ENCODE results near the gene C3orf18. TPM values are rescaled to one million over a fixed set of nuclear protein-coding genes. Genes with fewer than 3 reads are reported as not detected.

The C3orf18 gene
- polyA plus RNA-seq, 1 donor (not counting 4 experiments of a cell fraction or from before 2014, with no cell fraction given): 1.4 TPM

- no peak for DNase-seq (ENCODE audit: low read depth, low spot score)
- Histone ChIP-seq H3K4me2 (ENCODE audit: control insufficient read depth, extremely low read depth, insufficient read depth, low read depth, low read length) (no peak overlapping the region), H3K79me2 (ENCODE audit: control insufficient read depth, insufficient read depth, low read length) (no peaks in the 10 kb centered on the region), H3K9ac (ENCODE audit: control insufficient read depth, extremely low read depth, insufficient read depth, low read length) (no peak overlapping the region), H2AFZ (ENCODE audit: control insufficient read depth, low read length) (no peak overlapping the region), H3K4me1 (ENCODE audit: control insufficient read depth, extremely low read depth, insufficient read depth, low read length) (peaks cover 5% of the 10 kb centered on the region), H3K27me3 (ENCODE audit: control insufficient read depth, extremely low read depth, insufficient read depth, low read length) (peaks cover 41% of the 10 kb centered on the region), H3K36me3 (ENCODE audit: control insufficient read depth in 2 of 2, extremely low read depth in 1 of 2, insufficient read depth in 2 of 2, low read length in 2 of 2) (no peaks in the 10 kb centered on the region), H3K9me1 (ENCODE audit: control insufficient read depth, extremely low read depth, insufficient read depth, low read length) (no peaks in the 10 kb centered on the region), H3K9me3 (ENCODE audit: control insufficient read depth, low read depth, low read length) (no peaks in the 10 kb centered on the region), H3K27ac (ENCODE audit: control insufficient read depth, insufficient read depth, low read length) (no peak overlapping the region), H4K20me1 (ENCODE audit: control insufficient read depth, extremely low read depth, insufficient read depth, low read length) (no peaks in the 10 kb centered on the region), H3K4me3 (ENCODE audit: control insufficient read depth in 2 of 3, extremely low read depth in 1 of 3, insufficient read depth in 2 of 3, low read depth in 1 of 3, low read length in 3 of 3) (no peak overlapping the region)
- dilution Hi-C loops (cut with MboI; ENCODE audit: extremely low pct_ligation_motif_present, low sequenced_read_pairs): no loop called here
- no peak for TF ChIP-seq CTCF (optimal IDR thresholded peaks at IDR 0.05 in 1 of 3, IDR thresholded peaks at IDR 0.05 in 1 of 3, conservative IDR thresholded peaks at IDR 0.05 in 1 of 3; ENCODE audit: extremely low read depth in 1 of 3, insufficient read depth in 2 of 3, low read length in 3 of 3)
- no peak for TF ChIP-seq EZH2 (IDR thresholded peaks at IDR 0.05; ENCODE audit: low read length)
- FAIRE-seq: no peak
Observed at GRCh38 chr3:50518436-50518835, 49.1 kb downstream of the C3orf18 start.

GRCh38 chr3:50517721-50518206 lies 49.8 kb downstream of the C3orf18 start:
- H3K27me3 ChIP-seq (ENCODE audit: control insufficient read depth, extremely low read depth, insufficient read depth, low read length): peaks cover 42% of the 10 kb centered on the region
- H3K4me1 ChIP-seq (ENCODE audit: control insufficient read depth, extremely low read depth, insufficient read depth, low read length): peaks cover 5% of the 10 kb centered on the region
- no peak overlapping the region for H3K4me3 ChIP-seq (ENCODE audit: control insufficient read depth in 2 of 3, extremely low read depth in 1 of 3, insufficient read depth in 2 of 3, low read depth in 1 of 3, low read length in 3 of 3)
- no peak overlapping the region for H3K4me2 ChIP-seq (ENCODE audit: control insufficient read depth, extremely low read depth, insufficient read depth, low read depth, low read length)
- no peak overlapping the region for H2AFZ ChIP-seq (ENCODE audit: control insufficient read depth, low read length)
- dilution Hi-C loops (cut with MboI; ENCODE audit: extremely low pct_ligation_motif_present, low sequenced_read_pairs): no loop called here
- H3K27ac ChIP-seq (ENCODE audit: control insufficient read depth, insufficient read depth, low read length): no peak overlapping the region
- TF ChIP-seq EZH2 (IDR thresholded peaks at IDR 0.05; ENCODE audit: low read length) (no peak), CTCF (optimal IDR thresholded peaks at IDR 0.05 in 1 of 3, IDR thresholded peaks at IDR 0.05 in 1 of 3, conservative IDR thresholded peaks at IDR 0.05 in 1 of 3; ENCODE audit: extremely low read depth in 1 of 3, insufficient read depth in 2 of 3, low read length in 3 of 3) (no peak)
- H3K9me1 ChIP-seq (ENCODE audit: control insufficient read depth, extremely low read depth, insufficient read depth, low read length): no peaks in the 10 kb centered on the region
- DNase-seq (ENCODE audit: low read depth, low spot score) (no peak), FAIRE-seq (no peak)
- H3K79me2 ChIP-seq (ENCODE audit: control insufficient read depth, insufficient read depth, low read length): no peaks in the 10 kb centered on the region
- no peaks in the 10 kb centered on the region for H4K20me1 ChIP-seq (ENCODE audit: control insufficient read depth, extremely low read depth, insufficient read depth, low read length)
- H3K9ac ChIP-seq (ENCODE audit: control insufficient read depth, extremely low read depth, insufficient read depth, low read length): no peak overlapping the region
- H3K9me3 ChIP-seq (ENCODE audit: control insufficient read depth, low read depth, low read length): no peaks in the 10 kb centered on the region
- no peaks in the 10 kb centered on the region for H3K36me3 ChIP-seq (ENCODE audit: control insufficient read depth in 2 of 2, extremely low read depth in 1 of 2, insufficient read depth in 2 of 2, low read length in 2 of 2)

All from keratinocyte (primary cell).